Coronary artery (tissue), 2 donors: Measurements from ENCODE around the gene ATP5PO.

Experiments
- DNase-seq: peaks from one replicate; pipeline ENCODE4 v3.0.0-alpha.2; 2017; ENCODE audit warnings: low spot score
- H3K27ac ChIP-seq, 2 donors: fragments of 200-600 bp; sonication (generic); one replicate each; pipeline ENCODE4 v1.5.1; 2016 to 2019
- H3K4me3 ChIP-seq: fragments of 200-600 bp; sonication (generic); 2 replicates; pipeline ENCODE4 v1.5.1; 2016; ENCODE audit warnings: mild to moderate bottlenecking, moderate library complexity
- CTCF ChIP-seq: fragments of 200-600 bp; sonication (generic); IDR thresholded peaks from one replicate; pipeline ENCODE4 v1.5.1; 2019; ENCODE audit warnings: antibody characterized with exemption

The ATP5PO gene

GRCh38 chr21:33915368-33916199, at the start of gene ATP5PO:
ATP5PO (minus strand) TSS chr21:33915804; CDS start chr21:33915763, 41 bp downstream.
- Histone ChIP-seq H3K4me3 (peak within 1 kb of the TSS; percentile 87), H3K27ac (peak within 1 kb of the TSS; percentile 85)
- DNase-seq, result peak; percentile 99
- TF ChIP-seq CTCF, result no peak

- Histone ChIP-seq H3K4me3 (no peak overlapping the region), H3K27ac (no peak overlapping the region)
- no peak for DNase-seq
- TF ChIP-seq CTCF, result no peak
Observed at GRCh38 chr21:33964706-33965325, 49.2 kb upstream of the ATP5PO start.

- Histone ChIP-seq H3K27ac (no peak overlapping the region), H3K4me3 (no peak overlapping the region)
- DNase-seq, result no peak
- no peak for TF ChIP-seq CTCF
Observed at GRCh38 chr21:33963848-33964555, 48.4 kb upstream of the ATP5PO start.

GRCh38 chr21:33962290-33962689, 46.7 kb upstream of the ATP5PO start:
- Histone ChIP-seq H3K4me3 (no peak overlapping the region), H3K27ac (no peak overlapping the region)
- TF ChIP-seq CTCF, result no peak
- DNase-seq, result no peak

GRCh38 chr21:33961061-33961460, 45.5 kb upstream of the ATP5PO start:
- DNase-seq, result no peak
- no peak for TF ChIP-seq CTCF
- no peak overlapping the region for H3K4me3 ChIP-seq
- no peak overlapping the region for H3K27ac ChIP-seq

- no peak overlapping the region for H3K4me3 ChIP-seq
- no peak overlapping the region for H3K27ac ChIP-seq
- TF ChIP-seq CTCF, result no peak
- no peak for DNase-seq
Observed at GRCh38 chr21:33959680-33960079, 44.1 kb upstream of the ATP5PO start.
